GM08714 (cell line): Measurements from ENCODE around the gene FBXO44.

Experiments
- H3K4me3 ChIP-seq: fragments of 200-500 bp; sonication (Bioruptor generic); 2 replicates; pipeline ENCODE4 v1.5.1; 2014; ENCODE audit warnings: mild to moderate bottlenecking, low read length, inconsistent platforms
- ZNF274 ChIP-seq: IDR thresholded peaks from 2 replicates; pipeline ENCODE4 v1.6.1; 2012; ENCODE audit warnings: mild to moderate bottlenecking, low read depth, low read length

The FBXO44 gene

GRCh38 chr1:11661103-11661502, 6.4 kb downstream of the FBXO44 start:
- no peak overlapping the region for H3K4me3 ChIP-seq
- no peak for TF ChIP-seq ZNF274

- peak overlapping the region; percentile 56; the same call in 1 of the 2 replicates for H3K4me3 ChIP-seq
- no peak for TF ChIP-seq ZNF274
Measured at GRCh38 chr1:11664336-11665065, 9.8 kb downstream of the FBXO44 start.

GRCh38 chr1:11668516-11668915, 13.8 kb downstream of the FBXO44 start:
- no peak for TF ChIP-seq ZNF274
- no peak overlapping the region for H3K4me3 ChIP-seq

GRCh38 chr1:11670747-11671146, 16.1 kb downstream of the FBXO44 start:
- no peak for TF ChIP-seq ZNF274

GRCh38 chr1:11671205-11671543, 16.5 kb downstream of the FBXO44 start:
- H3K4me3 ChIP-seq: no peak overlapping the region
- TF ChIP-seq ZNF274: no peak

More at GRCh38 chr1:11670747-11671146, 16.1 kb downstream of the FBXO44 start:
- H3K4me3 ChIP-seq: no peak overlapping the region

- no peak overlapping the region for H3K4me3 ChIP-seq
- no peak for TF ChIP-seq ZNF274
Measured at GRCh38 chr1:11671544-11672286, 17.0 kb downstream of the FBXO44 start.

GRCh38 chr1:11673089-11673769, 18.6 kb downstream of the FBXO44 start:
- no peak overlapping the region for H3K4me3 ChIP-seq
- no peak for TF ChIP-seq ZNF274

GRCh38 chr1:11674488-11674887, 19.8 kb downstream of the FBXO44 start:
- TF ChIP-seq ZNF274: no peak
- no peak overlapping the region for H3K4me3 ChIP-seq

GRCh38 chr1:11675325-11675724, 20.6 kb downstream of the FBXO44 start:
- no peak for TF ChIP-seq ZNF274
- no peak overlapping the region for H3K4me3 ChIP-seq

- no peak overlapping the region for H3K4me3 ChIP-seq
- TF ChIP-seq ZNF274: no peak
Measured at GRCh38 chr1:11676386-11677103, 21.9 kb downstream of the FBXO44 start.

- H3K4me3 ChIP-seq: no peak overlapping the region
- TF ChIP-seq ZNF274: no peak
Measured at GRCh38 chr1:11678442-11678841, 23.8 kb downstream of the FBXO44 start.

- no peak for TF ChIP-seq ZNF274
Measured at GRCh38 chr1:11680270-11681070, 25.8 kb downstream of the FBXO44 start.

GRCh38 chr1:11681071-11681771, 26.5 kb downstream of the FBXO44 start, which contains the start of gene MAD2L2:
Gene MAD2L2 (minus strand): TSS chr1:11681148. CDS start chr1:11680601, 547 bp downstream.
- peak within 1 kb of the TSS; percentile 75 for H3K4me3 ChIP-seq
- no peak for TF ChIP-seq ZNF274

More at GRCh38 chr1:11680270-11681070, 25.8 kb downstream of the FBXO44 start:
- peak overlapping the region; percentile 75 for H3K4me3 ChIP-seq
